22Rv1 (cell line): ENCODE data around the gene GUCY2C.

Source experiments
- ZFX ChIP-seq: fragments of 450-650 bp; IDR thresholded peaks from 2 replicates; pipeline ENCODE4 v1.6.1; 2017; ENCODE audit warnings: antibody characterized with exemption, borderline replicate concordance
- TF ChIP-seq, protein P1 (sequence below): fragments of 450-650 bp; IDR thresholded peaks from 2 replicates; pipeline ENCODE4 v1.5.1; 2017; ENCODE audit warnings: mild to moderate bottlenecking

GRCh38 chr12:14651371-14651770 lies 45.0 kb downstream of the GUCY2C start:
- TF ChIP-seq, protein P1, sequence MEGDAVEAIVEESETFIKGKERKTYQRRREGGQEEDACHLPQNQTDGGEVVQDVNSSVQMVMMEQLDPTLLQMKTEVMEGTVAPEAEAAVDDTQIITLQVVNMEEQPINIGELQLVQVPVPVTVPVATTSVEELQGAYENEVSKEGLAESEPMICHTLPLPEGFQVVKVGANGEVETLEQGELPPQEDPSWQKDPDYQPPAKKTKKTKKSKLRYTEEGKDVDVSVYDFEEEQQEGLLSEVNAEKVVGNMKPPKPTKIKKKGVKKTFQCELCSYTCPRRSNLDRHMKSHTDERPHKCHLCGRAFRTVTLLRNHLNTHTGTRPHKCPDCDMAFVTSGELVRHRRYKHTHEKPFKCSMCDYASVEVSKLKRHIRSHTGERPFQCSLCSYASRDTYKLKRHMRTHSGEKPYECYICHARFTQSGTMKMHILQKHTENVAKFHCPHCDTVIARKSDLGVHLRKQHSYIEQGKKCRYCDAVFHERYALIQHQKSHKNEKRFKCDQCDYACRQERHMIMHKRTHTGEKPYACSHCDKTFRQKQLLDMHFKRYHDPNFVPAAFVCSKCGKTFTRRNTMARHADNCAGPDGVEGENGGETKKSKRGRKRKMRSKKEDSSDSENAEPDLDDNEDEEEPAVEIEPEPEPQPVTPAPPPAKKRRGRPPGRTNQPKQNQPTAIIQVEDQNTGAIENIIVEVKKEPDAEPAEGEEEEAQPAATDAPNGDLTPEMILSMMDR: no peak
- TF ChIP-seq ZFX: no peak
